OCI-LY1 (cell line): ENCODE measurements around the gene POLR2J.
"Not testable (repeated sequence)": the region's sequence is repeated elsewhere in the genome, so short reads cannot be mapped to it uniquely, and the experiment has no call there.

ENCODE experiments used
- CTCF ChIP-seq: fragments of 200-600 bp; sonication (generic), shearing (Covaris generic); IDR thresholded peaks from 2 replicates; pipeline ENCODE4 v1.5.1; 2017; ENCODE audit warnings: mild to moderate bottlenecking, antibody characterized with exemption, low read length, moderate library complexity, mixed read lengths
- EZH2 ChIP-seq: fragments of 200-600 bp; sonication (generic), shearing (Covaris generic); IDR thresholded peaks from 2 replicates; pipeline ENCODE4 v1.8.0; 2017; ENCODE audit warnings: borderline replicate concordance, mixed run types, mild to moderate bottlenecking, antibody characterized with exemption, low read length, moderate library complexity, mixed read lengths

GRCh38 chr7:102527182-102527581 lies 48.5 kb upstream of the POLR2J start:
- not testable (repeated sequence) for TF ChIP-seq CTCF, EZH2
